ENCODE measurements around the gene HABP4.

Gene HABP4

DNA sequence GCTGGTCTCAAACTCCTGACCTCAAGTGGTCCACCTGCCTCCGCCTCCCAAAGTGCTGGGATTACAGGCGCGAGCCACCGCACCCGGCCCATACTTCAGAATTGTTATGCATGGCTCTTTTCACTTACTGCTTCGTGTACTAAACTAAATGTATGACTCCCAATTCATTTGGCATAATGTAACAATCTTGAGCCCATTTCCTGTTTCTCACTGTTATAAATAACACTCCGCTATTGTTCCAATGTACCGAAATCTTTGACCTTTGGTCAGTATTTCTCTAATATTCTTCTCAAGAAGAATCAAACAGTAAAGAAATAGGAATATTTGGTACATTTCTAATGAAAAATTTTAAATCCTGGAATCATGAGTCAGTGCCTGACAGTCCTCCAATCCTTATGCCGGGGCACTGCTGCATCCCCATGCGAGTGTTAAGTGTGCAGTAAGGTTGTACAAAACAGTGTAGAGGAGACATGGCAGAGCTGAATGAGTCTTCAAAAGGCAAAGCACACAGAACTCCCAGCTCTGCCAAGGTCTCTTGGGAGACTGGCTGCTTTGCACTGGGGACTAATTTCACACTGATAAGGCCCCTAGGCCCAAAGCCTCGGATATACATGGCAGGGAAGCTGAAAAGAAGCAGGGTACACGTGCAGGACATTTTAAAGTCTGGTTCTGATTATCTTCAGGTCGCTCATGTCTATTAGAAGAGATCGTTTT, 58.4 kb downstream of the HABP4 start:
- DNase-seq (ENCODE audit: low read depth, low spot score): no peak
- no CpG with 5 or more reads among the region's 14 CpGs for WGBS (ENCODE audit: insufficient coverage, insufficient read length)
- no peaks in the 10 kb centered on the region for H3K27me3 ChIP-seq (ENCODE audit: control insufficient read depth, insufficient read depth, low read length)
- no peaks in the 10 kb centered on the region for H3K4me1 ChIP-seq (ENCODE audit: control insufficient read depth, insufficient read depth, low read length)
- H3K36me3 ChIP-seq (ENCODE audit: control insufficient read depth, insufficient read depth, low read length): no peaks in the 10 kb centered on the region
- H3K4me3 ChIP-seq (ENCODE audit: low read length): no peak overlapping the region
- no peaks in the 10 kb centered on the region for H3K9me3 ChIP-seq (ENCODE audit: control insufficient read depth, insufficient read depth, low read length)
- H3K27ac ChIP-seq (ENCODE audit: low read length): no peak overlapping the region

DNA sequence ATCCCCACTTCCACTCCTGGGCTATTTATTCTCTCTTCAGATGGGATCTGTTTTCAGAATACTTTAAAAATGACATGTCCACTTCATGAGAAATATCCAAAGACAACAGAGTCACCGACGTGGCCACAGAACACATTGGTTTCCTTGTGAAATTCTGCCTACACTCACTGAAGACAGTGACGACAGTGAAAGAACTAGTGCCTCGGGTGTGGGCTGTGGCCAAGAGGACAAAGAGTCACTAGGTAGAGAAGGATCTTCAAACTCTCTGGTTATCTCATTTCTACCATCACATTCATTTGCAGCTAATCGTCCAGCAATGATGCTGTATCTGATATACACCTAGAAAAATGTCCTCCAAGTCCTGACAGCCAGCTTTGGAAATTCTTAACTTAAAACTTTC, 59.1 kb downstream of the HABP4 start:
- peaks cover 4% of the 10 kb centered on the region; the same call in 1 of the 2 replicates for H3K36me3 ChIP-seq (ENCODE audit: control insufficient read depth, insufficient read depth, low read length)
- H3K9me3 ChIP-seq (ENCODE audit: control insufficient read depth, insufficient read depth, low read length): no peaks in the 10 kb centered on the region
- no peak for DNase-seq (ENCODE audit: low read depth, low spot score)
- no peak overlapping the region for H3K27ac ChIP-seq (ENCODE audit: low read length)
- H3K4me3 ChIP-seq (ENCODE audit: low read length): no peak overlapping the region
- H3K27me3 ChIP-seq (ENCODE audit: control insufficient read depth, insufficient read depth, low read length): no peaks in the 10 kb centered on the region
- WGBS (ENCODE audit: insufficient coverage, insufficient read length): no CpG with 5 or more reads among the region's 5 CpGs
- H3K4me1 ChIP-seq (ENCODE audit: control insufficient read depth, insufficient read depth, low read length): no peaks in the 10 kb centered on the region

DNA sequence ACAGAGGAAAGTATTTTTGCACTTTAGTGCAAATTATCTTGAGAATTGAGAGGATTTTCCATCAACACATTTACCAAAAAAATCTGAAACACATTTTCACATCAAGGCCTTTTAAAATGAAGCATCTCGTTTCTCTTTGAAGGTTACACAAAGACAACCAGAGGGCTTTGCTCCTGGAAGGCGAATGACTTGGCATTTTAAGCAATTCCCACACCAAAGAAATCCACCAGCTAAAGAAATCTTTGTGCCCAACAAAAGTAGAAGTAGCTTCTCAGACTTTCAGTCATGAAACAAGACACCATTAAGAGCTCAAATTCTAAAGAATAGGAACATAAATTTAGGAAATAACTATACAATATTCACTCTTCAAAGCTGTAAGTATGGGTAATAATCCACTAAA, 59.9 kb downstream of the HABP4 start:
- WGBS (ENCODE audit: insufficient coverage, insufficient read length): no CpG with 5 or more reads among the region's 2 CpGs
- Histone ChIP-seq H3K4me1 (ENCODE audit: control insufficient read depth, insufficient read depth, low read length) (no peaks in the 10 kb centered on the region), H3K9me3 (ENCODE audit: control insufficient read depth, insufficient read depth, low read length) (no peaks in the 10 kb centered on the region), H3K27ac (ENCODE audit: low read length) (no peak overlapping the region), H3K27me3 (ENCODE audit: control insufficient read depth, insufficient read depth, low read length) (no peaks in the 10 kb centered on the region), H3K4me3 (ENCODE audit: low read length) (no peak overlapping the region), H3K36me3 (ENCODE audit: control insufficient read depth, insufficient read depth, low read length) (peaks cover 6% of the 10 kb centered on the region; the same call in 1 of the 2 replicates)
- DNase-seq (ENCODE audit: low read depth, low spot score): no peak

DNA sequence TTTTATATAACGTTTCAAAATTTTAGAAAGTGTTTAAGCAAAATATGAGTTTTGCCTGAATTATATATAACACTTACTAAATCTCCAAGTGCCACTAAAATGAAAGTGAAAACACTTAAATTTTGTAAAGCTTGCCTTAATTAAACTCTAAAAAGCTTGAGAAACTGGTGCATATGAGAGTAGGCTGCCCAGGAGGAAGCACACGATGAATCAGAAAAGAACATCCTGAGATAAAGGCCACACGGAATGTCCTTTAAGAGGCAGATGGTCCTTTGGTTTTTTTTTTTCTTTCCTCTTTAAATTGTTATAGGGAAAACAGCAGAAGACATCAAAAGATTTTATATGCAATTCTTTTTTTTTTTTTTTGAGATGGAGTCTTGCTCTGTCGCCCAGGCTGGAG, 60.3 kb downstream of the HABP4 start:
- no CpG with 5 or more reads among the region's 4 CpGs for WGBS (ENCODE audit: insufficient coverage, insufficient read length)

DNA sequence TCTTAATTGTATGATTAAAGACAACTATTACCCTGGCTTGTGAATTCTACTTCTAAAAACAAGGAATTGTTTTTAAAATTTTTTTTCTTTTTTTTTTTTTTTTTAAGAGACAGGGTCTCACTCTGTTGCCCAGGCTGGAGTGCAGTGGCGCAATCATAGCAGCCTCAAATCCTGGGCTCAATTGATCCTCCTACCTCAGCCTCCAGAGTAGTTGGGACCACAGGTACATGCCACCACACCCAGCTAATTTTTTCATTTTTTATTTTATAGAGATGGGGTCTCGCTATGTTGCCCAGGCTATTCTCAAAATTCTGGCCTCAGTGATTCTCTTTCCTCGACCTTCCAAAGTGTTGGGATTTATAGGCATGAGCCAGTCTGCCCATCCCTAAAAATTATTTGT, 62.3 kb downstream of the HABP4 start:
- H3K4me3 ChIP-seq (ENCODE audit: low read length): no peak overlapping the region
- H3K4me1 ChIP-seq (ENCODE audit: control insufficient read depth, insufficient read depth, low read length): no peaks in the 10 kb centered on the region
- no peak overlapping the region for H3K27ac ChIP-seq (ENCODE audit: low read length)
- H3K36me3 ChIP-seq (ENCODE audit: control insufficient read depth, insufficient read depth, low read length): peaks cover 6% of the 10 kb centered on the region; the same call in 1 of the 2 replicates
- WGBS (ENCODE audit: insufficient coverage, insufficient read length): no CpG with 5 or more reads among the region's 3 CpGs
- H3K27me3 ChIP-seq (ENCODE audit: control insufficient read depth, insufficient read depth, low read length): no peaks in the 10 kb centered on the region
- H3K9me3 ChIP-seq (ENCODE audit: control insufficient read depth, insufficient read depth, low read length): no peaks in the 10 kb centered on the region
- no peak for DNase-seq (ENCODE audit: low read depth, low spot score)

More for the DNA sequence above, 60.3 kb downstream of the HABP4 start:
- Histone ChIP-seq H3K27me3 (ENCODE audit: control insufficient read depth, insufficient read depth, low read length) (no peaks in the 10 kb centered on the region), H3K4me1 (ENCODE audit: control insufficient read depth, insufficient read depth, low read length) (no peaks in the 10 kb centered on the region), H3K36me3 (ENCODE audit: control insufficient read depth, insufficient read depth, low read length) (peaks cover 6% of the 10 kb centered on the region; the same call in 1 of the 2 replicates), H3K9me3 (ENCODE audit: control insufficient read depth, insufficient read depth, low read length) (no peaks in the 10 kb centered on the region), H3K4me3 (ENCODE audit: low read length) (no peak overlapping the region), H3K27ac (ENCODE audit: low read length) (no peak overlapping the region)
- DNase-seq (ENCODE audit: low read depth, low spot score): no peak

DNA sequence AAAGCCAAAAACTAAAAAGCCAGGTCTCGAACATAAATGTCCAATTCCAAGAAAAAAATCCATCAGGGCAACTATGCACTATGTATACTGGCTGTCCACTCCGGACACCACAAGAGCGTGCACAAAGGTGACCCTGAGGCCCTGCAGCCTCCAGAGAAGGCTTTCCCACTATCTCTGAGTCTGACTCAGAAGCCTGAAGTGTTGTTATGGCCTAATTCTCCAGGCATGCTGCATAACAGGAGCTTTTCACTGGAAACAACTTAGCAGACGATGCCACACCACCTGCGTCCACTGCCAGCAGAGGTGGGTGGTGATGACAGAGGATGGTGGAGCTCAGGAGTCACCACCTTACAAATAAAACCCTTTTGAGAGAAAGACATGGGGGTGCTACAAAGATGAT, 63.7 kb downstream of the HABP4 start:
- peaks cover 6% of the 10 kb centered on the region; the same call in 1 of the 2 replicates for H3K36me3 ChIP-seq (ENCODE audit: control insufficient read depth, insufficient read depth, low read length)
- no peak overlapping the region for H3K27ac ChIP-seq (ENCODE audit: low read length)
- no peaks in the 10 kb centered on the region for H3K9me3 ChIP-seq (ENCODE audit: control insufficient read depth, insufficient read depth, low read length)
- DNase-seq (ENCODE audit: low read depth, low spot score): no peak
- H3K27me3 ChIP-seq (ENCODE audit: control insufficient read depth, insufficient read depth, low read length): no peaks in the 10 kb centered on the region
- H3K4me1 ChIP-seq (ENCODE audit: control insufficient read depth, insufficient read depth, low read length): no peaks in the 10 kb centered on the region
- no CpG with 5 or more reads among the region's 5 CpGs for WGBS (ENCODE audit: insufficient coverage, insufficient read length)
- H3K4me3 ChIP-seq (ENCODE audit: low read length): no peak overlapping the region

DNA sequence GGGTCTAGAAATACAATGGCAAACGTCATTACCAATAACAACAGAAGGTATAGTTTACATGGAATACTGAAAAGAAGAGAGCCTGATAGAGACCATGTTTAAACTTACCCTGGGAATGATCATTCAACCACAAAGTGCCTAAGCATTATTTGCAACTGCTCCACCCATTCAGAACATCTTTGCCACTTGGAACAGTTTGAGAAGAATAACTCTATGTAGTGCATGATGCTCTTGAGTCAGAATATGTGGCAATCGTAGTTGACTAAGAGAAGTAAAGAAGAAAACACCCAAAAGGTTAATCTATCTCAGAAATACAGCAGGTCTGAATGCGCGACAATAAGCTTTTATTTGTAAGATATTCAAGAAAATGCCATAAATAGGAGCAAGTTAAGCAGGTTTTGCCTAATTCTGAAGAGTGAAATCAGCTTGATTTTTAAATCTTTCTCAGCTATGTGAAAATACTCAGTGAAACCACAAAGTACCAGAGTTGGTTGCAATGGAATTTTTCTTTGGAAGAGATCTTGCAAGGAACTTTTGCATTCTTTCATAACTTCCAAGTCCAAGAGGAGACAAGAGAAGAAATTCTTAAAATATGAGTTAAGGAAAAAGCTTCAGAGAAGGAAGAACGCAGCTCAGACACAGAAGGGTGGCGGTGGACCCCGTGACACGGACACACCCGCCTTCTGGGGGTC, 64.3 kb downstream of the HABP4 start:
- Histone ChIP-seq H3K27ac (ENCODE audit: low read length) (no peak overlapping the region), H3K27me3 (ENCODE audit: control insufficient read depth, insufficient read depth, low read length) (no peaks in the 10 kb centered on the region), H3K9me3 (ENCODE audit: control insufficient read depth, insufficient read depth, low read length) (no peaks in the 10 kb centered on the region), H3K4me3 (ENCODE audit: low read length) (no peak overlapping the region), H3K36me3 (ENCODE audit: control insufficient read depth, insufficient read depth, low read length) (peaks cover 6% of the 10 kb centered on the region; the same call in 1 of the 2 replicates), H3K4me1 (ENCODE audit: control insufficient read depth, insufficient read depth, low read length) (no peaks in the 10 kb centered on the region)
- DNase-seq (ENCODE audit: low read depth, low spot score): no peak
- WGBS (ENCODE audit: insufficient coverage, insufficient read length): no CpG with 5 or more reads among the region's 9 CpGs

DNA sequence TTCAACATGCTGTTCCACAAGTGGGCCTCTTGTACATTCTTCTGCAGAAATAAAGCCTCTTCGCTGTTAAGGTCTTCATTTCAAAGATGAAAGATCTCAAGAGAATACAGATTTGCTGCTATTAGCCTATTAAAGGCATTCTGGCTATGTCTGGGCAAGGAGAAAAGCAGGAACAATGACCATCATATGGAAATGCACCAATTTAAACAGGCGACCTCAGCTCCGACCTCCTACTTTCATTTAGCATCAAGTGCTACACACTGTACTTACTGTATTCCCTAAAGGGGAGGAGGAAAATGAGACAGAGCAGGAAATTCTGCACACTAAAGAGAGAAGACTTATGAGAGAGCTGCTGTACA, 64.8 kb downstream of the HABP4 start:
- Histone ChIP-seq H3K9me3 (ENCODE audit: control insufficient read depth, insufficient read depth, low read length) (no peaks in the 10 kb centered on the region), H3K27ac (ENCODE audit: low read length) (no peak overlapping the region), H3K4me1 (ENCODE audit: control insufficient read depth, insufficient read depth, low read length) (no peaks in the 10 kb centered on the region), H3K36me3 (ENCODE audit: control insufficient read depth, insufficient read depth, low read length) (peaks cover 6% of the 10 kb centered on the region; the same call in 1 of the 2 replicates), H3K4me3 (ENCODE audit: low read length) (no peak overlapping the region), H3K27me3 (ENCODE audit: control insufficient read depth, insufficient read depth, low read length) (no peaks in the 10 kb centered on the region)
- no peak for DNase-seq (ENCODE audit: low read depth, low spot score)
- WGBS (ENCODE audit: insufficient coverage, insufficient read length): no CpG with 5 or more reads among the region's 3 CpGs

DNA sequence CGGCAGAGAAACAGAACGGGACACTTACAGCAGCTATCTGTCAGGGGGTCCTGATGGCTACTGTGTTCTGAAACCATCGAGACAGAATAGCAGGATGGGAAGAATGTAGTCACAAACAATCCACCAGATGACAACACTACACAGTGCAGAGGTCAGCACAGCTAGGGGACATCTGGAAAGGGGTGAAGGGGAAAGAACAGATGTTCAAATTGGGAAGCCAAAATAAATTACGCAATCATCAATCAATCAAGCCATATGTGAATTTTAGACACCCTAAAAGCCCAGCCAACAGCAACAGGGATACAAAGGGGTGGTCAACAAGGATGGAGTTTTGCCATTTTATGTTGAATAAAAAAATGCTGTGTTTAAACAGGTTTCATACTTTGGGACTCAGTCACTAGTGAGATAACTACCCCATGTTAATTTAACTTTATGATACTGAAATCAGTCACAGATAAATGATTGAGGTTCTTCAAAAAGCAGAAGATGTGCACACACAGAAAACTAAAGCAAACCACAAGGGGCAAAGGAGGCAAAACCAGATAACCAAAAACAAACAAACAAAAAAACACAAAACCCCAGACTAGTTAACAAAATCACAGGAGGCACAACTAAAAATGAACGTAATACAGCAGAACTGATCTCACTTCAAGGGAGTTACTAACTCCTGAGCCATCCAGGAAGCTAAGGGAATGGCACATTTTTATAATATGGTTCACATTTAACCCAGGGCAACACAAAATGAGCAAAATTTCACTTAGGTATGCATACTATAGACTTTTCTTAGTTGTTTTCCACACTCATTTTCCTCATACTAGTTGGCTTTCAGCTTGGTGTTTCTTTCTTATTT, 65.9 kb downstream of the HABP4 start:
- DNase-seq (ENCODE audit: low read depth, low spot score): no peak
- H3K4me1 ChIP-seq (ENCODE audit: control insufficient read depth, insufficient read depth, low read length): no peaks in the 10 kb centered on the region; the same call in 1 of the 2 replicates
- no peaks in the 10 kb centered on the region for H3K9me3 ChIP-seq (ENCODE audit: control insufficient read depth, insufficient read depth, low read length)
- H3K27me3 ChIP-seq (ENCODE audit: control insufficient read depth, insufficient read depth, low read length): no peaks in the 10 kb centered on the region
- H3K4me3 ChIP-seq (ENCODE audit: low read length): no peak overlapping the region
- peaks cover 6% of the 10 kb centered on the region; the same call in 1 of the 2 replicates for H3K36me3 ChIP-seq (ENCODE audit: control insufficient read depth, insufficient read depth, low read length)
- H3K27ac ChIP-seq (ENCODE audit: low read length): no peak overlapping the region
- WGBS (ENCODE audit: insufficient coverage, insufficient read length): no CpG with 5 or more reads among the region's 5 CpGs

DNA sequence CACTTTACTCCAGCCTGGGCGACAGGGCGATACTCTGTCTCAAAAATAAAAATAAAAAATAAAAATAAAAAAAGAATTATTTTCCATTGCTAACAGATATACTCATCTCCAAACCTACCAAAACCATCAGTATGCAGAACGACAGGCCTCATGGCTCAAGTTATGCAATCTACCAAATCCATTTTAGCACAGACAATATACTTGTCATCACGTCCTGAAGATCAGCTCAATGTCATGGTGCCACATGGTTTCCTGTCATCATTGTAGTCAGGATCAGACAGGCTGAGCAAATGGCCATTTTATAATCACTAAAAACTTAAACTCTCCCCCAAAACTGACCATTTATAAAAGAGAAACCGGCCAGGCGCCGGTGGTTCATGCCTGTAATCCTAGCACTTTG, 69.1 kb downstream of the HABP4 start:
- no peak overlapping the region for H3K4me3 ChIP-seq (ENCODE audit: low read length)
- H3K27me3 ChIP-seq (ENCODE audit: control insufficient read depth, insufficient read depth, low read length): no peaks in the 10 kb centered on the region
- no peak overlapping the region for H3K27ac ChIP-seq (ENCODE audit: low read length)
- no peaks in the 10 kb centered on the region for H3K9me3 ChIP-seq (ENCODE audit: control insufficient read depth, insufficient read depth, low read length)
- peaks cover under 1% of the 10 kb centered on the region; the same call in 1 of the 2 replicates for H3K36me3 ChIP-seq (ENCODE audit: control insufficient read depth, insufficient read depth, low read length)
- no peak for DNase-seq (ENCODE audit: low read depth, low spot score)
- no peaks in the 10 kb centered on the region; the same call in 1 of the 2 replicates for H3K4me1 ChIP-seq (ENCODE audit: control insufficient read depth, insufficient read depth, low read length)
- WGBS (ENCODE audit: insufficient coverage, insufficient read length): no CpG with 5 or more reads among the region's 7 CpGs

Measured in iPS DF 6.9 (cell line).